Measurements from ENCODE around the gene PIK3R5. TPM values are rescaled to one million over a fixed set of nuclear protein-coding genes. Genes with fewer than 3 reads are reported as not detected.

PIK3R5 gene
- total RNA-seq, 2 donors from 2014 or later = 3.2 to 10.4 TPM

GRCh38 chr17:8939496-8940334 lies 25.8 kb downstream of the PIK3R5 start:
- TF ChIP-seq POLR2AphosphoS5 (IDR thresholded peaks at IDR 0.05) (no peak), POLR2A (IDR thresholded peaks at IDR 0.05) (no peak)
- TF ChIP-seq, protein P1, sequence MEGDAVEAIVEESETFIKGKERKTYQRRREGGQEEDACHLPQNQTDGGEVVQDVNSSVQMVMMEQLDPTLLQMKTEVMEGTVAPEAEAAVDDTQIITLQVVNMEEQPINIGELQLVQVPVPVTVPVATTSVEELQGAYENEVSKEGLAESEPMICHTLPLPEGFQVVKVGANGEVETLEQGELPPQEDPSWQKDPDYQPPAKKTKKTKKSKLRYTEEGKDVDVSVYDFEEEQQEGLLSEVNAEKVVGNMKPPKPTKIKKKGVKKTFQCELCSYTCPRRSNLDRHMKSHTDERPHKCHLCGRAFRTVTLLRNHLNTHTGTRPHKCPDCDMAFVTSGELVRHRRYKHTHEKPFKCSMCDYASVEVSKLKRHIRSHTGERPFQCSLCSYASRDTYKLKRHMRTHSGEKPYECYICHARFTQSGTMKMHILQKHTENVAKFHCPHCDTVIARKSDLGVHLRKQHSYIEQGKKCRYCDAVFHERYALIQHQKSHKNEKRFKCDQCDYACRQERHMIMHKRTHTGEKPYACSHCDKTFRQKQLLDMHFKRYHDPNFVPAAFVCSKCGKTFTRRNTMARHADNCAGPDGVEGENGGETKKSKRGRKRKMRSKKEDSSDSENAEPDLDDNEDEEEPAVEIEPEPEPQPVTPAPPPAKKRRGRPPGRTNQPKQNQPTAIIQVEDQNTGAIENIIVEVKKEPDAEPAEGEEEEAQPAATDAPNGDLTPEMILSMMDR (IDR thresholded peaks at IDR 0.05) = no peak
- H3K4me3 ChIP-seq = no peak overlapping the region
- intact Hi-C loops (cut with DNase I) = no loop called here
- H3K27ac ChIP-seq = no peak overlapping the region
- no peaks in the 10 kb centered on the region for H3K4me1 ChIP-seq (replicated peaks)
- H3K36me3 ChIP-seq = no peaks in the 10 kb centered on the region
- peaks cover 4% of the 10 kb centered on the region for H3K27me3 ChIP-seq (replicated peaks; ENCODE audit: insufficient read depth)
- H3K9me3 ChIP-seq = no peaks in the 10 kb centered on the region
- WGBS = 48% methylated on average over 12 of the region's 12 CpGs
- no peak for DNase-seq (ENCODE audit: low spot score)

DNA sequence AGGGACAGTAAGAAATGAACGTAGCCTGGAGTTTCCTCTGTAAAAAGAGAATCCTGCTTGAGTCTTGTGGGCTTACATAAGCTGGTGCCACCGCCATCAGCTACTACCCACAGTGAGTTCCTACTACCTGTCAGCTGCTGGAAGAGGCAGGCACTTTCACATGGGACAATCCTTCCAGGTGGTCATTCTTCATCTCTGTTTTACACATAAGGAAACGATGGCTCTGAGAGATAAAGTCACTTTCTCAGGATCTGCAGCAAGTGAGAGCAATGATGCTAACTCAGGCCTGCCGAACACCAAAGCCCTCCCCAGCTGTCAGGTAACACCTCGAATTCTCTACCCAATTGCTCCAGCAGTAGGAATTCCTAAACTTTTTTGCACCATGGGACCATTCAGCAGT lies 26.6 kb downstream of the PIK3R5 start:
- Histone ChIP-seq H3K4me1 (replicated peaks) (no peaks in the 10 kb centered on the region), H3K36me3 (no peaks in the 10 kb centered on the region), H3K4me3 (no peak overlapping the region), H3K27ac (no peak overlapping the region), H3K27me3 (replicated peaks; ENCODE audit: insufficient read depth) (peaks cover 4% of the 10 kb centered on the region), H3K9me3 (no peaks in the 10 kb centered on the region)
- no peak for DNase-seq (ENCODE audit: low spot score)
- intact Hi-C loops (cut with DNase I) = no loop called here
- WGBS = 80% methylated on average over 5 of the region's 5 CpGs
- TF ChIP-seq POLR2A (IDR thresholded peaks at IDR 0.05) (no peak), POLR2AphosphoS5 (IDR thresholded peaks at IDR 0.05) (no peak)
- TF ChIP-seq, protein P1 (IDR thresholded peaks at IDR 0.05) = no peak

DNA sequence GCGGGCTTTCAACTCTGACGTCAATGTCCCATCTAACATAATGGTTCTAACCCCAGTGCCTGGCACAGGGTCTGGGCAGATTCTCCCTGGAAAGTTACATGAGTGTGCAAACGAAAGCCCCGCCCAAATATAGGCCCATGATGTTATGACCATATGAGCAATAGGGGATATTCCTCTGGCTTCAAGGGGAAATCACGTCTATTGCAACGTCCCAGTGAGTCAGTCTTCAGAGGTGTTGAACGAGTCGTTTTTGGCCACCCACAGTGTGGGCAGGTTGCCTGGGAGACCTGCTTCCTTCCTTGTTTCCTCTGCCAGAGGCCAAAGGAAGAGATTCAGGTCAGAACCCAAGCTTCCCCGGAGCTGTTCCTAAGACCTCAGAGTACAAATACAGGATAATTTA lies 30.3 kb downstream of the PIK3R5 start:
- 55% methylated on average over 9 of the region's 9 CpGs for WGBS
- DNase-seq (ENCODE audit: low spot score) = no peak
- TF ChIP-seq POLR2AphosphoS5 (IDR thresholded peaks at IDR 0.05) = no peak
- no peak for TF ChIP-seq POLR2A (IDR thresholded peaks at IDR 0.05)
- TF ChIP-seq, protein P1 (IDR thresholded peaks at IDR 0.05) = no peak

GRCh38 chr17:8934346-8934745 lies 31.2 kb downstream of the PIK3R5 start:
- Histone ChIP-seq H3K4me1 (replicated peaks) (no peaks in the 10 kb centered on the region), H3K27ac (no peak overlapping the region), H3K36me3 (no peaks in the 10 kb centered on the region), H3K9me3 (no peaks in the 10 kb centered on the region), H3K4me3 (no peak overlapping the region), H3K27me3 (replicated peaks; ENCODE audit: insufficient read depth) (no peaks in the 10 kb centered on the region)
- intact Hi-C loops (cut with DNase I) = no loop called here
- no peak for DNase-seq (ENCODE audit: low spot score)
- TF ChIP-seq POLR2A (IDR thresholded peaks at IDR 0.05) (no peak), POLR2AphosphoS5 (IDR thresholded peaks at IDR 0.05) (no peak)
- TF ChIP-seq, protein P1 (IDR thresholded peaks at IDR 0.05) = no peak
- whole genome bisulfite sequencing = 70% methylated on average over 6 of the region's 6 CpGs

More for the DNA sequence above, 30.3 kb downstream of the PIK3R5 start:
- Histone ChIP-seq H3K4me3 (no peak overlapping the region), H3K27me3 (replicated peaks; ENCODE audit: insufficient read depth) (peaks cover 4% of the 10 kb centered on the region), H3K9me3 (no peaks in the 10 kb centered on the region), H3K4me1 (replicated peaks) (no peaks in the 10 kb centered on the region), H3K36me3 (no peaks in the 10 kb centered on the region), H3K27ac (no peak overlapping the region)
- intact Hi-C loops (cut with DNase I) = no loop called here

DNA sequence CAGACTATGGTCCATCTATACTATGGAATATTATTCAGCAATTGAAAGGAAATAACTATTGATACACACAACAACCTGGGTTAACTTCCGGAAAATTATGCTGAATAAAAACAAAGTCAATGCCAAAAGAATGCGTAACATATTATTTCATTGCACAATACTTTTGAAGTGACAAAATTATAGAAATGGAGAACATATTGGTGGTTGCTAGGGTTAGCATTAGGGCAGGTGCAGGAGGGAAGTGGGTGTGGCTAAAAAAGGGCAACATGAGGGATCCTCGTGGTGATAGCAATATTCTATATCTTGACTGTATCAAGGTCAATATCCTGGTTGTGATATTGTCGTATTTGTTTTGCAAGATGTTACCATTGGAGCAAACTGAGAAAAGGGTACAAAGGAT lies 34.9 kb downstream of the PIK3R5 start:
- H3K27ac ChIP-seq = no peak overlapping the region
- H3K36me3 ChIP-seq = no peaks in the 10 kb centered on the region
- H3K9me3 ChIP-seq = no peaks in the 10 kb centered on the region
- no peak for TF ChIP-seq POLR2AphosphoS5 (IDR thresholded peaks at IDR 0.05)
- no peak for TF ChIP-seq POLR2A (IDR thresholded peaks at IDR 0.05)
- TF ChIP-seq, protein P1 (IDR thresholded peaks at IDR 0.05) = no peak
- 85% methylated on average over 4 of the region's 4 CpGs for WGBS
- H3K4me3 ChIP-seq = no peak overlapping the region
- no peak for DNase-seq (ENCODE audit: low spot score)
- intact Hi-C loops (cut with DNase I) = no loop called here
- no peaks in the 10 kb centered on the region for H3K4me1 ChIP-seq (replicated peaks)
- no peaks in the 10 kb centered on the region for H3K27me3 ChIP-seq (replicated peaks; ENCODE audit: insufficient read depth)

Measured in prostate gland (tissue), 2 donors.